ENCODE results near the gene ERICH3.

ERICH3 gene, protein sequence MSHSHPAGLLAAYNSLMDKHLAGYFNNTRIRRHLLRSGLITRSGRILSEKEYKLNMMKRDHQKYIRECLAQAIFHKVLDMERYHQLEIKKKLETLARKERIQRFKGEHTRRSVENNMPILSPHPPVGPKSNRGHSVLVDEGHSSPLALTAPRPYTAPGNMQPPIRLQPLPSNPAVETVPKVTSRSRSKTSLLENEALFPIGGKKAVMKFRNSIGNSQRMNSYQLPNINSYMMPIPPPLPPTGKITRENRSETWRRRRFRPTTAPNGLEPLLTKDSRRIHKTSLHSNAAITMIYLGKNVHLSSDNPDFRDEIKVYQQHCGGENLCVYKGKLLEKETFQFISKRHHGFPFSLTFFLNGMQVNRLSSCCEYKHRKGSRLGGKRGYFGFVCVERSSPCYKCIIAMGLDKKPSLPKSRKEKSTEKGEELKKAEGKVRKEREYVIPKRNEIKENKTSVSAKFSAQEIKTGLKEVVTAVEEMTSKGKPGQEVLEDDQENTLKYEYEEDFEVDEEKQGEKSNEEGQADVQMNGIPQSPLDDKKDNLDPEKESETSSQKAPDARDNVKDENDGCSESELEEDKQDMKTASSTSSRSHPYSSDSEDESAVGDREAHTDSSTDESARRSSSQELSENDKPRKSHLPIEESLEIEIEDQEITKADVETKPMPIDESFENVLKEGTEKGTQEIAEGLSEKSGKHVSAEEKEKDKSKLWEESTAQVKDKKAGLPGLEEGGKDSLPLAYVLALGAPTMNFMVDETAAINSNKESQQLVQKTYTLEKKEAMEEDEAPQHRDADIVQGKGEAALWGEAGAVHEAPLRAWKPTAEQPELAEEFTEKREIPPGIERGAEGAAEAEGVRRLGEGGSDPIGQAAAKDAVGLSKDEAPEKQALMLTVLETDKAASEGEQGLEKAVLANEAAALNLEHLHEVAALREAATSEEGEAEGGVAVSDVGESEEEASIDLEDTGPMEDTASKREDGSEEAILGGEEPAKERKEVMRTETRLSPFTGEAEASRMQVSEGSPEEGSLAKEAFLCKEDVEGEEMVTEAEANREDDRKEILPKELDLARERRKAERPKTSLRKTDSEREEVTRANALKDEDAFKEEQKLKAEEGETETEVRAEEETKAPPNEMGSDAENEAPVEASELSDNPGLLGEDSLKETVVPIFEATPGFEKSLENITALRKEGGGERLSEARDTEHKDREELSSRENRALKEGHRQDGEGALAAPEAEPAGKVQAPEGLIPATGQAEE (N-terminal part only)

GRCh38 chr1:74673351-74674111, at the start of gene ERICH3:
Gene ERICH3, minus strand, starts transcription at chr1:74673792. Its CDS starts 273 bp downstream, at chr1:74673519.
- peak within 1 kb of the TSS; percentile 36 for H3K4me3 ChIP-seq (ENCODE audit: low read depth, low read length)

GRCh38 chr1:74717626-74718025, 44.0 kb upstream of the ERICH3 start:
- DNase-seq (ENCODE audit: low read depth), result no peak
- TF ChIP-seq, protein P1, sequence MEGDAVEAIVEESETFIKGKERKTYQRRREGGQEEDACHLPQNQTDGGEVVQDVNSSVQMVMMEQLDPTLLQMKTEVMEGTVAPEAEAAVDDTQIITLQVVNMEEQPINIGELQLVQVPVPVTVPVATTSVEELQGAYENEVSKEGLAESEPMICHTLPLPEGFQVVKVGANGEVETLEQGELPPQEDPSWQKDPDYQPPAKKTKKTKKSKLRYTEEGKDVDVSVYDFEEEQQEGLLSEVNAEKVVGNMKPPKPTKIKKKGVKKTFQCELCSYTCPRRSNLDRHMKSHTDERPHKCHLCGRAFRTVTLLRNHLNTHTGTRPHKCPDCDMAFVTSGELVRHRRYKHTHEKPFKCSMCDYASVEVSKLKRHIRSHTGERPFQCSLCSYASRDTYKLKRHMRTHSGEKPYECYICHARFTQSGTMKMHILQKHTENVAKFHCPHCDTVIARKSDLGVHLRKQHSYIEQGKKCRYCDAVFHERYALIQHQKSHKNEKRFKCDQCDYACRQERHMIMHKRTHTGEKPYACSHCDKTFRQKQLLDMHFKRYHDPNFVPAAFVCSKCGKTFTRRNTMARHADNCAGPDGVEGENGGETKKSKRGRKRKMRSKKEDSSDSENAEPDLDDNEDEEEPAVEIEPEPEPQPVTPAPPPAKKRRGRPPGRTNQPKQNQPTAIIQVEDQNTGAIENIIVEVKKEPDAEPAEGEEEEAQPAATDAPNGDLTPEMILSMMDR (IDR thresholded peaks at IDR 0.05; ENCODE audit: insufficient read depth, low read depth, low read length, missing control alignments), result no peak
- H3K4me3 ChIP-seq (ENCODE audit: low read depth, low read length), result no peak overlapping the region

More at GRCh38 chr1:74673351-74674111, at the start of gene ERICH3:
- peak; percentile 3 for DNase-seq (ENCODE audit: low read depth)
- TF ChIP-seq, protein P1 (IDR thresholded peaks at IDR 0.05; ENCODE audit: insufficient read depth, low read depth, low read length, missing control alignments), result no peak

DNA sequence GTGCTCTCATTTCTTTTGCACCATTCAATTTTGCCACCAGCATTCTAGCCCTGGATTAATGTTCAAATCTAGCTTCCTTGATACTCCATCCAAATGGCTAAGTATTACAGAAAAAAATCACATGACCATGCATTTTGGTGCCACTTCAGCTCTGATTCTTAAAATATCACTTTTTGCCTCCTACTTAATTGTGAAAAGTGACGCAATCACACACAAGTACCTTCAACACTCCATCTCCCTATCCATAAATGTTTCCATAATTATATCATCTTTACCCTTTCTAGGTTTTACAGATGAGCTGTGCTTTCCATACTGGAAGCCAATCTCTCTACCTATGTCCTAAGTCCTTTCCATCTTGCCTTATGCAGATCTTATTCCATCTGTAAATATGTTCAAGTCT, 43.2 kb upstream of the ERICH3 start:
- no peak for DNase-seq (ENCODE audit: low read depth)
- H3K4me3 ChIP-seq (ENCODE audit: low read depth, low read length), result no peak overlapping the region
- TF ChIP-seq, protein P1 (IDR thresholded peaks at IDR 0.05; ENCODE audit: insufficient read depth, low read depth, low read length, missing control alignments), result no peak

DNA sequence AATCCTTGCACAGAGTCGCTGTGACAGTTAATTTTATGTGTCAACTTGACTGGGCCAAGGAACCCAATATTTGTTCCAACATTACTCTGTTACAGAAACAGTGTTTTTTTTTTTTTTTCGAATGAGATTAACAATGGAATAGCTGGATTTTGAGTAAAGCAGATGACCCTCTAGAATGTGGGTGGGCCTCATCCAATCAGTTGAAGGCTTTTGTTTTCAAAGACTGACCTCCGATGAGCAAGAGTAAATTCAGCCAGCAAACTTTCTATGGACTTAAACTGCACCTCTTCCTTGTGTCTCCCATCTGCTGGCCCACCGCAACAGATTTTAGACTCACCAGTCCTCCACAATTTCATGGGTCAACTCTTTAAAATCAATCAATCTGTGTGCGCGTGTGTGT, 42.2 kb upstream of the ERICH3 start:
- TF ChIP-seq, protein P1 (IDR thresholded peaks at IDR 0.05; ENCODE audit: insufficient read depth, low read depth, low read length, missing control alignments), result no peak
- H3K4me3 ChIP-seq (ENCODE audit: low read depth, low read length), result no peak overlapping the region

DNA sequence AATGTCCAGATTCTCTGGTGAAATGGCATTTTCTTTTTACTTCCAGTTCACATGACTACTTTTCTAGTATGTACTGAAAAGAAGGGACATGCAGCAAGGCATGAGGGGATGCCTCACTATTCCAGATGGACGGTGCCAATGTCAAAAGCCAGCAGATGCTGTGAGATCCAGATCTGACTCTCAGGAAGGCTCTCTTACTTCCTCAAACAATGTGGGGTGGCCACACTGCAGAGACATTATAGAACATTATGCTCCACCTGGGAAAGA, 41.6 kb upstream of the ERICH3 start:
- TF ChIP-seq, protein P1 (IDR thresholded peaks at IDR 0.05; ENCODE audit: insufficient read depth, low read depth, low read length, missing control alignments), result no peak
- H3K4me3 ChIP-seq (ENCODE audit: low read depth, low read length), result no peak overlapping the region
- DNase-seq (ENCODE audit: low read depth), result no peak

More for the DNA sequence above, 42.2 kb upstream of the ERICH3 start:
- no peak for DNase-seq (ENCODE audit: low read depth)

All from GM12865 (cell line).